SK-N-SH (cell line): Measurements from ENCODE around the gene HLA-DQA2. TPM values are rescaled to one million over a fixed set of nuclear protein-coding genes. Genes with fewer than 3 reads are reported as not detected.

Experiments
- CTCF ChIA-PET: fragments of 300-600, 350-600 bp; formaldehyde crosslinking; extraction: SDS; loops from one replicate; lab custom pipeline; 2021; lab: Yijun Ruan, JAX
- POLR2A ChIA-PET: fragments of 350-600 bp; sonication (Branson Sonifier 250); formaldehyde crosslinking; extraction: SDS; loops from one replicate; lab custom pipeline; 2020; ENCODE audit warnings: antibody characterized with exemption, inconsistent platforms; lab: Yijun Ruan, JAX
- DNase-seq: peaks from one replicate; pipeline ENCODE4 v3.0.0; 2012
- H2AFZ ChIP-seq: fragments of 200-600 bp; sonication (generic); 2 replicates; pipeline ENCODE4 v1.8.1; 2016; ENCODE audit warnings: antibody characterized with exemption, mild to moderate bottlenecking, low read depth
- H3F3A ChIP-seq: fragments of 200-600 bp; sonication (generic); replicated peaks from 2 replicates; pipeline ENCODE3; 2016; ENCODE audit warnings: antibody characterized with exemption, mild to moderate bottlenecking; ENCODE audit not compliant: insufficient read depth
- H3K27ac ChIP-seq, 2 experiments: fragments of 200-500 bp in 1 of 2; fragments of 200-600 bp in 1 of 2; sonication (Bioruptor generic) in 1 of 2; sonication (generic), shearing (Covaris generic) in 1 of 2; 2 replicates each; pipeline versions ENCODE4 v1.5.1 to v1.6.1; 2014 to 2016; ENCODE audit warnings: low read depth in 2 of 2, inconsistent platforms in 1 of 2, low read length in 1 of 2, mild to moderate bottlenecking in 1 of 2, mixed read lengths in 1 of 2
- H3K27me3 ChIP-seq: fragments of 200-600 bp; sonication (generic), shearing (Covaris generic); 2 replicates; pipeline ENCODE4 v1.6.1; 2016; ENCODE audit warnings: mixed run types; ENCODE audit not compliant: insufficient read depth
- H3K36me3 ChIP-seq, 2 experiments: fragments of 200-500 bp in 1 of 2; fragments of 200-600 bp in 1 of 2; sonication (Bioruptor generic) in 1 of 2; sonication (generic) in 1 of 2; replicated peaks in 1 of 2; 2 replicates each; pipeline versions ENCODE3 to v1.5.1; 2014 to 2016; ENCODE audit warnings: low read length in 1 of 2, mild to moderate bottlenecking in 1 of 2; ENCODE audit not compliant: insufficient read depth in 2 of 2, control insufficient read depth in 1 of 2
- H3K4me1 ChIP-seq, 2 experiments: fragments of 200-500 bp in 1 of 2; fragments of 200-600 bp in 1 of 2; sonication (Bioruptor generic) in 1 of 2; sonication (generic), shearing (Covaris generic) in 1 of 2; 2 replicates each; pipeline versions ENCODE4 v1.5.1 to v1.6.1; 2014 to 2016; ENCODE audit warnings: low read depth in 1 of 2, low read length in 1 of 2, mixed run types in 1 of 2; ENCODE audit not compliant: insufficient read depth in 2 of 2, control insufficient read depth in 1 of 2
- H3K4me2 ChIP-seq: fragments of 200-600 bp; sonication (generic), shearing (Covaris generic); 2 replicates; pipeline ENCODE4 v1.6.1; 2017; ENCODE audit warnings: mixed run types
- H3K4me3 ChIP-seq, 2 experiments: fragments of 200-500 bp in 1 of 2; fragments of 200-600 bp in 1 of 2; sonication (Bioruptor generic) in 1 of 2; sonication (generic), shearing (Covaris generic) in 1 of 2; 2 replicates each; pipeline versions ENCODE4 v1.5.1 to v1.8.1; 2014 to 2016; ENCODE audit warnings: low read depth in 2 of 2, inconsistent platforms in 1 of 2, low read length in 1 of 2, mild to moderate bottlenecking in 1 of 2, mixed read lengths in 1 of 2, moderate library complexity in 1 of 2
- H3K79me2 ChIP-seq: fragments of 200-600 bp; sonication (generic); 2 replicates; pipeline ENCODE4 v1.8.1; 2017; ENCODE audit warnings: mild to moderate bottlenecking; ENCODE audit not compliant: insufficient read depth
- H3K9ac ChIP-seq: fragments of 200-600 bp; sonication (generic); 2 replicates; pipeline ENCODE4 v1.6.1; 2017; ENCODE audit warnings: mixed run types
- H3K9me2 ChIP-seq: fragments of 200-600 bp; sonication (generic); 2 replicates; pipeline ENCODE4 v1.6.1; 2017; ENCODE audit warnings: mixed run types
- H3K9me3 ChIP-seq: fragments of 200-600 bp; sonication (generic); 2 replicates; pipeline ENCODE4 v1.6.1; 2017; ENCODE audit warnings: mixed run types, mild to moderate bottlenecking, moderate library complexity
- H4K20me1 ChIP-seq: fragments of 200-600 bp; sonication (generic); 2 replicates; pipeline ENCODE4 v1.6.1; 2017; ENCODE audit warnings: mild to moderate bottlenecking, mixed run types; ENCODE audit not compliant: insufficient read depth
- CHD2 ChIP-seq: fragments of 150-350 bp; IDR thresholded peaks from 2 replicates; pipeline ENCODE4 v1.6.1; 2018; ENCODE audit warnings: low read length; ENCODE audit not compliant: partially characterized antibody
- EP300 ChIP-seq, 2 experiments: IDR thresholded peaks; 2 replicates each; pipeline versions ENCODE4 v1.4.0 to v1.6.1; 2012; ENCODE audit warnings: borderline replicate concordance in 1 of 2, low read depth in 1 of 2, low read length in 1 of 2
- EZH2phosphoT487 ChIP-seq: fragments of 200-600 bp; sonication (generic); IDR thresholded peaks from 2 replicates; pipeline ENCODE4 v1.6.1; 2017; ENCODE audit warnings: low read depth, mixed run types, mild to moderate bottlenecking, antibody characterized with exemption, moderate library complexity, borderline replicate concordance
- IRF3 ChIP-seq: fragments of 150-350 bp; IDR thresholded peaks from 2 replicates; pipeline ENCODE4 v1.6.1; 2016; ENCODE audit warnings: mild to moderate bottlenecking, low read depth, low read length
- MXI1 ChIP-seq: IDR thresholded peaks from 2 replicates; pipeline ENCODE4 v1.6.1; 2012; ENCODE audit warnings: mild to moderate bottlenecking, low read depth, low read length, improper control_type of control experiment
- PBX3 ChIP-seq: IDR thresholded peaks from 2 replicates; pipeline ENCODE4; 2012
- POLR2AphosphoS5 ChIP-seq: IDR thresholded peaks from 2 replicates; pipeline ENCODE4 v1.6.1; 2012; ENCODE audit warnings: low read depth, low read length
- RCOR1 ChIP-seq: fragments of 150-350 bp; IDR thresholded peaks from 2 replicates; pipeline ENCODE4 v1.6.1; 2017; ENCODE audit warnings: antibody characterized with exemption, low read length
- RFX5 ChIP-seq: IDR thresholded peaks from 2 replicates; pipeline ENCODE4 v1.6.1; 2012; ENCODE audit warnings: mild to moderate bottlenecking, improper control_type of control experiment, low read length
- SIN3A ChIP-seq: IDR thresholded peaks from 2 replicates; pipeline ENCODE4 v1.6.1; 2012; ENCODE audit warnings: low read depth, mild to moderate bottlenecking, low read length, moderate library complexity, borderline replicate concordance
- TEAD4 ChIP-seq: IDR thresholded peaks from 2 replicates; pipeline ENCODE4 v1.4.0; 2012; ENCODE audit warnings: mild to moderate bottlenecking, borderline replicate concordance; ENCODE audit not compliant: insufficient read depth
- USF2 ChIP-seq: fragments of 150-350 bp; IDR thresholded peaks from 2 replicates; pipeline ENCODE4 v1.6.1; 2017; ENCODE audit warnings: antibody characterized with exemption, low read length, low read depth, borderline replicate concordance
- YY1 ChIP-seq: IDR thresholded peaks from 2 replicates; pipeline ENCODE4 v1.4.0; 2012; ENCODE audit warnings: low read depth, mild to moderate bottlenecking
- ZBTB33 ChIP-seq: IDR thresholded peaks from 2 replicates; pipeline ENCODE4 v1.4.0; 2012; ENCODE audit warnings: low read depth, borderline replicate concordance
- WGBS: methylation state at CpG from one replicate; pipeline ENCODE4 v1.1.6; 2017; ENCODE audit warnings: low lambda C conversion rate; 5-methylcytosine and 5-hydroxymethylcytosine counted together
- polyA plus RNA-seq, 3 experiments: library from polyadenylated mRNA; depleted of rRNA; stranded (reverse); fragments of >200 nt; gene quantifications; 2 replicates each; pipeline ENCODE4 v1.2.3, GENCODE V29; 2012

HLA-DQA2 gene
- polyA plus RNA-seq, 1 of the 3 experiments (the other 2 are of a cell fraction): not detected

GRCh38 chr6:32718879-32719278 is 22.3 kb upstream of the HLA-DQA2 start (continued):
- TF ChIP-seq PBX3: no peak
- TF ChIP-seq EZH2phosphoT487: no peak
- TF ChIP-seq TEAD4: no peak
- TF ChIP-seq ZBTB33: no peak

GRCh38 chr6:32738126-32738525 is 3.1 kb upstream of the HLA-DQA2 start:
- Histone ChIP-seq H4K20me1 (no peaks in the 10 kb centered on the region), H3K4me2 (no peak overlapping the region), H3K27ac (no peak overlapping the region), H3K36me3 (no peaks in the 10 kb centered on the region), H3F3A (no peaks in the 10 kb centered on the region), H3K79me2 (no peaks in the 10 kb centered on the region), H3K9ac (no peak overlapping the region), H3K27me3 (peaks cover 19% of the 10 kb centered on the region), H3K9me3 (no peaks in the 10 kb centered on the region), H2AFZ (no peak overlapping the region), H3K9me2 (no peaks in the 10 kb centered on the region), H3K4me3 (no peak overlapping the region), H3K4me1 (no peaks in the 10 kb centered on the region)
- no peak for DNase-seq
- no peak for TF ChIP-seq SIN3A
- TF ChIP-seq RFX5: no peak
- no peak for TF ChIP-seq EP300 (IDR thresholded peaks at IDR 0.05; ENCODE audit: borderline replicate concordance in 1 of 2, low read depth in 1 of 2, low read length in 1 of 2)
- TF ChIP-seq MXI1: no peak
- TF ChIP-seq YY1: no peak
- TF ChIP-seq USF2: no peak
- TF ChIP-seq IRF3: no peak
- no peak for TF ChIP-seq ZBTB33
- TF ChIP-seq EZH2phosphoT487: no peak
- TF ChIP-seq POLR2AphosphoS5: no peak
- TF ChIP-seq CHD2: no peak
- no peak for TF ChIP-seq RCOR1
- ChIA-PET POLR2A (no interaction called here), CTCF (no interaction called here)
- 0% methylated on average over 2 of the region's 2 CpGs for WGBS
